ENCODE data around the gene VASH1. TPM values are rescaled to one million over a fixed set of nuclear protein-coding genes. Genes with fewer than 3 reads are reported as not detected.

VASH1 gene
- total and polyA plus RNA-seq, 2 donors (not counting 3 experiments of a cell fraction or from before 2014, with no cell fraction given), result 39.8 to 168 TPM

DNA sequence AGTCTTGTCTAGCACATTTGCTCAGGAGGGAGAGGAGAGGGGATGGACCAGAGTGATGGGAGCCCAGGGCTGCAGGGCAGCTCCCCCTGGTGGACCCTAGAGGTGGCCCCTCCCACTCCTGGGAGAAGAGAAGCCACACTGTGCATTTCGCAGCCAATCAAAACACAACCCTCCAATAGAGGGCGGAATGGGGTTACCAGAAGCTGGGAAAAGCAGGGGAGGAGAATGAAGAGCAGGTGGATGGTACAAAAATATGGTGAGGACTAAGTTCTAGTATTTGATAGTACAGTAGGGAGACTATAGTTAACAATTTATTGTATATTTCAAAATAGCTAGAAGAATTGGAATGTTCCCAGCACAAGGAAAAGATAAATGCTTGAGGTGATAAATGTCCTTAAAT lies 23.6 kb downstream of the VASH1 start:
- peak; percentile 96 for FAIRE-seq
- POLR2A ChIA-PET, result interaction anchor here (1.3 kb wide), 1 partner anchor 75 kb away, joined by 5 read pairs; no protein-coding TSS in a partner anchor

More for the DNA sequence above, 23.6 kb downstream of the VASH1 start:
- Histone ChIP-seq H3K79me2 (ENCODE audit: control insufficient read depth, insufficient read depth, low read length) (no peaks in the 10 kb centered on the region), H3K27ac (ENCODE audit: insufficient read depth, low read depth, low read length) (no peak overlapping the region), H3K4me2 (ENCODE audit: insufficient read depth, low read length) (no peak overlapping the region), H3K4me1 (ENCODE audit: control insufficient read depth, extremely low read depth, insufficient read depth, low read length) (no peaks in the 10 kb centered on the region), H3K9me3 (replicated peaks; ENCODE audit: control insufficient read depth, insufficient read depth, low read length) (no peaks in the 10 kb centered on the region), H3K4me3 (replicated peaks in 1 of 3; ENCODE audit: insufficient read depth in 1 of 3, low read depth in 1 of 3, low read length in 3 of 3) (no peak overlapping the region), H2AFZ (ENCODE audit: low read depth, low read length) (no peak overlapping the region), H3K36me3 (ENCODE audit: control insufficient read depth in 2 of 2, extremely low read depth in 1 of 2, insufficient read depth in 2 of 2, low read length in 2 of 2) (peaks cover 2 to 20% of the 10 kb centered on the region in 2 experiments), H3K27me3 (ENCODE audit: control insufficient read depth in 2 of 2, insufficient read depth in 2 of 2, low read length in 2 of 2) (no peaks in the 10 kb centered on the region), H3K9ac (replicated peaks; ENCODE audit: extremely low read depth, insufficient read depth, low read length) (no peak overlapping the region), H3K9me1 (replicated peaks; ENCODE audit: control insufficient read depth, extremely low read depth, insufficient read depth, low read length) (no peaks in the 10 kb centered on the region), H4K20me1 (replicated peaks; ENCODE audit: control insufficient read depth, extremely low read depth, insufficient read depth, low read length) (no peaks in the 10 kb centered on the region)
- TF ChIP-seq EZH2 (IDR thresholded peaks at IDR 0.05; ENCODE audit: borderline replicate concordance, low read depth, low read length, severe bottlenecking), result no peak
- TF ChIP-seq, protein P1, sequence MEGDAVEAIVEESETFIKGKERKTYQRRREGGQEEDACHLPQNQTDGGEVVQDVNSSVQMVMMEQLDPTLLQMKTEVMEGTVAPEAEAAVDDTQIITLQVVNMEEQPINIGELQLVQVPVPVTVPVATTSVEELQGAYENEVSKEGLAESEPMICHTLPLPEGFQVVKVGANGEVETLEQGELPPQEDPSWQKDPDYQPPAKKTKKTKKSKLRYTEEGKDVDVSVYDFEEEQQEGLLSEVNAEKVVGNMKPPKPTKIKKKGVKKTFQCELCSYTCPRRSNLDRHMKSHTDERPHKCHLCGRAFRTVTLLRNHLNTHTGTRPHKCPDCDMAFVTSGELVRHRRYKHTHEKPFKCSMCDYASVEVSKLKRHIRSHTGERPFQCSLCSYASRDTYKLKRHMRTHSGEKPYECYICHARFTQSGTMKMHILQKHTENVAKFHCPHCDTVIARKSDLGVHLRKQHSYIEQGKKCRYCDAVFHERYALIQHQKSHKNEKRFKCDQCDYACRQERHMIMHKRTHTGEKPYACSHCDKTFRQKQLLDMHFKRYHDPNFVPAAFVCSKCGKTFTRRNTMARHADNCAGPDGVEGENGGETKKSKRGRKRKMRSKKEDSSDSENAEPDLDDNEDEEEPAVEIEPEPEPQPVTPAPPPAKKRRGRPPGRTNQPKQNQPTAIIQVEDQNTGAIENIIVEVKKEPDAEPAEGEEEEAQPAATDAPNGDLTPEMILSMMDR (IDR thresholded peaks at IDR 0.05; ENCODE audit: extremely low read depth in 1 of 2, insufficient read depth in 1 of 2, low read depth in 1 of 2, low read length in 2 of 2), result peak; percentile 96 to 97
- no peak for TF ChIP-seq GATA2 (IDR thresholded peaks at IDR 0.05; ENCODE audit: insufficient read depth, insufficient read length, low read depth, low read length)
- TF ChIP-seq POLR2AphosphoS5 (IDR thresholded peaks at IDR 0.05; ENCODE audit: insufficient read depth, low read depth, low read length), result no peak
- TF ChIP-seq, protein P2, sequence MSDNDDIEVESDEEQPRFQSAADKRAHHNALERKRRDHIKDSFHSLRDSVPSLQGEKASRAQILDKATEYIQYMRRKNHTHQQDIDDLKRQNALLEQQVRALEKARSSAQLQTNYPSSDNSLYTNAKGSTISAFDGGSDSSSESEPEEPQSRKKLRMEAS (IDR thresholded peaks at IDR 0.05; ENCODE audit: insufficient read depth, insufficient read length), result no peak
- no peak for TF ChIP-seq MYC (IDR thresholded peaks at IDR 0.05; ENCODE audit: low read depth, low read length)
- CTCF ChIA-PET, result interaction anchor here (0.7 to 15.4 kb wide), 28 partner anchors 9 to 286 kb away, joined by 3 to 557 read pairs (median 8); partner anchors contain the start of genes ANGEL1 and VASH1
- peak; percentile 90 for DNase-seq (ENCODE audit: low read depth, low spot score)
- intact Hi-C loops (cut with micrococcal nuclease) (loop anchor here (1.0 kb wide), 4 partner anchors 12 to 75 kb away; no protein-coding TSS in a partner anchor), dilution Hi-C loops (cut with MboI; ENCODE audit: extremely low pct_ligation_motif_present, low sequenced_read_pairs) (no loop called here)
- BruUV-seq (replicated peaks), result no TSS peak
